ENCODE measurements around the gene INHA.

DNA sequence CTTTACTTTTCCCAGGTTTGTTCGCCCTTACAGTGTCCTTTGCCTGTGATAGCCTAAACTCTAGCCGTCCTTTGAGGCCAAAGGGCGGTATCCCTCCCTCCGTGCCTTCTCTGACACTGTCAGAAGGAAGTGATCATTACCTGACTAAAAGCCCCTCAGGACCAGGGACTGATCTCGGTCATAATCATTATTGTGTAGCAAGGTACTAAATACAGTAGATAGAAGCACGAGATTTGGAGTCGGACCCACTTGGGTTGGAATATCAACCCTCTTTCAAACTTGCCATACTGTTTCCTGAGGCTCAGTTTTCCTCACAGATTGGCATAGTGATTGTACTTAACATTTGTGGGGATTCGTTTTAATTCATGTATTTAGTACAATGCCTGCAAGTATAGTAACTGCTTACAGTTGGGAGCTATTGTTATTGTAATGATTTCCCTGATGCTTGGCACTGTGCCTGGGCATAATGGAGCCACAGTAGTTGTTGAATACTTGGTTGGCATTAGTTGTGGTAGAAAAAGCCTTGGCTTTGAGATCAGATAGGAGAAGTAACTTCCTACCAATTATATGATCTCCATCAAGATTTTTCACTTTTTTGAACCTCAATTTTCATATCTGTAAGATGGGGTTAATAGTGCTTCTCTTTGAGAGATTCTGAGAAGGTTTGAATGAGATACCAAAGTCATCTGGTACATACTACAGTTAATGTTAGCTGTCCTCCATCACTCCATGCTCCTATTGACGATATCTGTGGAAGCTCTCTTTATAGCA is 26.4 kb downstream of the INHA start:
- TF ChIP-seq CTCF (IDR thresholded peaks at IDR 0.05) (no peak), POLR2A (IDR thresholded peaks at IDR 0.05) (no peak)

All from thyroid gland (tissue), 4 donors.